GM10266 (cell line): Measurements from ENCODE around the gene FSTL3.

Source experiments
- DNase-seq: peaks from one replicate; pipeline ENCODE4 v3.0.0; 2012; ENCODE audit errors: extremely low spot score
- TF ChIP-seq, protein P1 (sequence below): IDR thresholded peaks from 2 replicates; pipeline ENCODE4 v1.5.1; 2012; ENCODE audit warnings: mild to moderate bottlenecking, low read depth; ENCODE audit not compliant: control insufficient read depth, insufficient read depth; ENCODE audit errors: missing control alignments

The FSTL3 gene

GRCh38 chr19:640606-641189 is 35.5 kb upstream of the FSTL3 start:
- TF ChIP-seq, protein P1, sequence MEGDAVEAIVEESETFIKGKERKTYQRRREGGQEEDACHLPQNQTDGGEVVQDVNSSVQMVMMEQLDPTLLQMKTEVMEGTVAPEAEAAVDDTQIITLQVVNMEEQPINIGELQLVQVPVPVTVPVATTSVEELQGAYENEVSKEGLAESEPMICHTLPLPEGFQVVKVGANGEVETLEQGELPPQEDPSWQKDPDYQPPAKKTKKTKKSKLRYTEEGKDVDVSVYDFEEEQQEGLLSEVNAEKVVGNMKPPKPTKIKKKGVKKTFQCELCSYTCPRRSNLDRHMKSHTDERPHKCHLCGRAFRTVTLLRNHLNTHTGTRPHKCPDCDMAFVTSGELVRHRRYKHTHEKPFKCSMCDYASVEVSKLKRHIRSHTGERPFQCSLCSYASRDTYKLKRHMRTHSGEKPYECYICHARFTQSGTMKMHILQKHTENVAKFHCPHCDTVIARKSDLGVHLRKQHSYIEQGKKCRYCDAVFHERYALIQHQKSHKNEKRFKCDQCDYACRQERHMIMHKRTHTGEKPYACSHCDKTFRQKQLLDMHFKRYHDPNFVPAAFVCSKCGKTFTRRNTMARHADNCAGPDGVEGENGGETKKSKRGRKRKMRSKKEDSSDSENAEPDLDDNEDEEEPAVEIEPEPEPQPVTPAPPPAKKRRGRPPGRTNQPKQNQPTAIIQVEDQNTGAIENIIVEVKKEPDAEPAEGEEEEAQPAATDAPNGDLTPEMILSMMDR, result no peak
- DNase-seq, result no peak

DNA sequence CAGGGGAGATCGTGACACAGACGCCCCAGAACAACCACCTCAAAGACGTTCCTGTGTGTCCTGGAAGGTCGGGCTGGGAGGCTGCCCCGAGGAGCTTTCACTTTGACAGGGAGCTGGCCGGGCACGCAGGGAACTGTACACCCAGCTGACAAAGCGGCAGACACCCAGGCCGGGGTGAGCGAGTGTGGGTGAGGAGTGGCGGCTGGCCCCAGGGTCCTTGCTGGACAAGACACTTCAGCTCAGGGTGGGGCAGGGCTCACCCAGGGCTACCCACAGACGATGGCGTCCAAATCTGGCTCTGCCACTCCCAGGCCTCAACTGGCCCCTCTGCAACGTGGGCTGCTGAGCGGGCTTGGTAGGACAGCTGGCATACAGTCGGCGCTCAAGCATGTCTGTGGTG is 34.5 kb upstream of the FSTL3 start:
- no peak for DNase-seq
- TF ChIP-seq, protein P1, result no peak

DNA sequence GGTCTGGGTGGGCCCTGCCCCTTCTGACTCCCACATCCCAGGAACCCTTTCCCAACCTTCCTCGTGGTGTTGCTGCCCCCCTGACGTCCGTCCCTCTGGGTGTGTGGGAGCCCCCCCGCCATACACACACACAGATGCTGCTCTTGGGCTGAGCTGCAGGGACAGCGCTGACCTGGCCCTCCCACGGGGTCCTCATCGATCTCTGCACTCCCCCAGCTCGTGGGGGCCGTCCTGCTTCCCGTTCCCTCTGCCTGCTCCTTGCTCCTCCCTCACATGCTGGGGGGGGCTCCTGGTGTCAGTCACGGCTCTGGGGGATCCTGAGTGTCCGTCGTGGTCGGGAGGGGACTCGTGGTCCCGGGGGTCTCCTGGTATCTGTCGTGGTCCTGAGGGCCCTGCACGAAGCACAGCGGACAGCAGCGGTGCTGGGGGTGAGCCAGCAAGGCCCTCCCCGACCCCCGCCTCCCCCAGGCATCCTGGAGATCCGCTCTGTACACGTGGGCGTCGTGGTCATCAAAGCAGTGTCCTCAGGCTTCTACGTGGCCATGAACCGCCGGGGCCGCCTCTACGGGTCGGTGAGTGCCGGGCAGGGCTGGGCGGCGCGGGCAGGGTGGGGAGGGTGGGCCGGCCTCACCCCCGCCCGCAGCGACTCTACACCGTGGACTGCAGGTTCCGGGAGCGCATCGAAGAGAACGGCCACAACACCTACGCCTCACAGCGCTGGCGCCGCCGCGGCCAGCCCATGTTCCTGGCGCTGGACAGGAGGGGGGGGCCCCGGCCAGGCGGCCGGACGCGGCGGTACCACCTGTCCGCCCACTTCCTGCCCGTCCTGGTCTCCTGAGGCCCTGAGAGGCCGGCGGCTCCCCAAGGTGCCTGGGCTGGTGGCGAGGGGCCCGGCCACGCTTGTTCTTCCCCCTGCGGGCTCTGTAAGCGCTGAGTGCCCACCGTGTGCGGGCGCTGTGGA is 33.1 kb upstream of the FSTL3 start:
- TF ChIP-seq, protein P1, result no peak
- DNase-seq, result no peak

DNA sequence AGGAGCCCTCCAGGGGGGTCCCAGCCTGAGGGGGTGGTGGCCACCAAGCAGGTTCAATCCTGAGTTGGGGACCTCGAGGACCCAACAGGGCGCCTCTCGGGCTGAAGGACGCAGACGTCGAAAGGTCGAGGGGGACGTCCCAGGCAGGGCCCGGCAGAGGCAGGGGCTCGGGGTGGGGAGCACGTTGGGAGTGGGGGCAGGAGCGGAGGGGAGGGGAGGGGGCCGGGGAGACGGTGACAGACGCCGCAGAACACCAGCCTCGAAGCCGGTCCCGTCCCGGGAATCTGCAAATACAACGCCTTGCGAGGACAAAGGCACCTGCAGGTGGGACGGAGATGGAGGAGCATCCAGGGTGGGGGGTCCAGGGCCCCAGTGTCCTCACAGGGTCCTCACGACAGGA is 32.5 kb upstream of the FSTL3 start:
- TF ChIP-seq, protein P1, result no peak
- DNase-seq, result no peak

- TF ChIP-seq, protein P1, result no peak
- DNase-seq, result no peak
Measured at GRCh38 chr19:644363-644762, 31.8 kb upstream of the FSTL3 start.

GRCh38 chr19:644789-645188 is 31.4 kb upstream of the FSTL3 start:
- no peak for DNase-seq

More at GRCh38 chr19:644789-645188, 31.4 kb upstream of the FSTL3 start:
- TF ChIP-seq, protein P1, result no peak
